Activated CD4-positive, alpha-beta T cell treated with anti-CD3 and anti-CD28 coated beads, Interleukin-2, amount 50 U/mL, for 16 hours (primary cell): ENCODE results near the gene MT1M.
"Not testable (repeated sequence)": the region's sequence is repeated elsewhere in the genome, so short reads cannot be mapped to it uniquely, and the experiment has no call there.

ENCODE experiments used
- DNase-seq: peaks from one replicate; pipeline ENCODE4 v3.0.0-alpha.2; 2020

Gene MT1M

DNA sequence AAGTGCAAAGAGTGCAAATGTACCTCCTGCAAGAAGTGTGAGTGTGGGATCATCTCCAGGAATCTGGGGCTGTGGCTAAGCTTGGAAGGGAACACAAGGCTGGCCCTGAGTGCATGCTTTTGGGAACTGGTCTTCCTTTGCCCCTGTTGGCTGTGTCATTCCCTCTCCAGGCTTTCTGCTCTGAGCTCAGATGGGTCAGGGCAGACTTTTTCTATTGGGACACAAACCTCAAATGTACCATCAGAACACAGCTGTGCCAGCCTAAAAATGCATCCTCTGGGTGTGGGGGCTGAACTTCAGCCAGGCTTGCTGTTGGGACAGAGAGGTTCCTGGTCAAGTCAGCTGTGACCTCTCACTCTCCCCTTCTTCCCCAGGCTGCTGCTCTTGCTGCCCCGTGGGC lies 20.1 kb downstream of the MT1M start:
- no peak for DNase-seq

DNA sequence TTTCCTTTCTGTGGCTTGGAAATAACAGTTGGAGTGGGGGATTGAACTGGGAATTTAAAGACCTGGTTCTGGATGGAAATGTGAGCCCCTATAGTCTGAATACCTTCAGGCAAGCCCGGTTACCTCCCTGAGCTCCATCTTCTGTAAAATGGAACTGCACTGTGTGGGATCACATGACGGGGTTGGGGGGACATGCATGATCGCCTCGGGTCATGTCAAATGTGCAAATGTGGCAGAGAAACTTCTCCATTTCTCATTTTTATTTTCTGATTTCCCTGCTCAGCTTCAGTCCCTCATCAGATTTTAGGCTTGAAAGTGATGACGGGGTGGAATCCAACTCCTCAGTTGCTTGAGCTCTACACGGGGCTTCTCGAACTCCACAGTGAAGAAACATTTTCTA lies 20.8 kb downstream of the MT1M start:
- DNase-seq: no peak

DNA sequence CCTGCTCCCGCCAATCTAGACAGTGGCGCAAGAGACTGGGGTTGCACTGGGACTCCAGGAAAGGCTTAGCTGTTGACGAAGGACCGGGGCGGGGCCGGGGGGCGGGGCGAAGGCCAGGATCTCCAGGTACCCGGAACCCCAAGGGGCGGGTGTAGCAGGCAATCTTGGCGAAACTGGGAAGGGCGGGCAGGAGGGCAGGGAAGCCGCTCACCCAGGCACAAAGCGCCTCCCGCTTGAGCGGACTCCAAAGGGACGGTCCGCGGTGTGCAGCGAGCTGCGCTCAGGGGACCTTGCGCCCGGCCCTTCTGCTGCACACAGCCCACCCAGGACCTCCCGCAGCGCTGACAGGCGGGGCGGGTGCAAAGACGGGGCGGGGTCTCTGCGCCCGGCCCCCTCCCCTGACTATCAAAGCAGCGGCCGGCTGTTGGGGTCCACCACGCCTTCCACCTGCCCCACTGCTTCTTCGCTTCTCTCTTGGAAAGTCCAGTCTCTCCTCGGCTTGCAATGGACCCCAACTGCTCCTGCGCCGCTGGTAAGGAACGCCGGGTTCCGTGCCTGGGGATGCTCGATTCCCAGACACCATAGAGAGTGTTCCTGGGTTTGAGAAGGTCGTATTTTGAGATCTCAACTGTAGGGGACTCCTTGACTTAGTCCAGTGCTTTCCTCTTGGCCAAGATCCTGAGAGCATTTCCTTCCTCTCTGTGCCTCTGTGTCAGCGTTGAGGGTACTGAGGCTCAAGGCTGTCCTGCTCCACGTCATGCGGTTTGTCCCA lies 25.3 kb downstream of the MT1M start, which contains the start of gene MT1F:
TSS of gene MT1F (plus strand) at position 405 of the 772 bp plus-strand sequence. CDS start at position 505, 100 bp downstream.
- DNase-seq: peak; percentile 54

DNA sequence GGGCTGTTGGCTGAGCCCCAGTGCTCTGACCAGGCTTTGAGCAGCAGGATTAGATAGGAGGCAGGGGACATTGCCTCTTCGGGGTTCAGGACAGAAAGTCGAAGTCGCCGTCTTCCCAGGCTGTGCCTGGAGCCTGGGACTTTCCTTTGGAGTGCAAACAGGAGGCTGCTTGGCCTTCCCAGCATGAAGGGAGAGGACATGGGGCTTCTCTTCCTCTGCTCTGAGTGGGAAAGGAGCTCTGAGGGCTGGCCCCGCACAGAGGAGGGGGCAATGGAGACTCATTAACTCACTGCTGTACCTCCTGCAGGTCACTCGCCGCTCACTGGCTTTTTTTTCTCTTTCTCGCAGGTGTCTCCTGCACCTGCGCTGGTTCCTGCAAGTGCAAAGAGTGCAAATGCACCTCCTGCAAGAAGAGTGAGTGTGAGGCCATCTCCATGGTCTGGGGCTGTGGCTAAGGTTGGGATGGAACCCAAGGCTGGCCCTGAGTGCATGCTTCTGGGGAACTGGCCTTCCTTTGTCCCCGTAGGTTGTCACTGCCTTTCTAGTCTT lies 25.9 kb downstream of the MT1M start:
- DNase-seq: no peak

DNA sequence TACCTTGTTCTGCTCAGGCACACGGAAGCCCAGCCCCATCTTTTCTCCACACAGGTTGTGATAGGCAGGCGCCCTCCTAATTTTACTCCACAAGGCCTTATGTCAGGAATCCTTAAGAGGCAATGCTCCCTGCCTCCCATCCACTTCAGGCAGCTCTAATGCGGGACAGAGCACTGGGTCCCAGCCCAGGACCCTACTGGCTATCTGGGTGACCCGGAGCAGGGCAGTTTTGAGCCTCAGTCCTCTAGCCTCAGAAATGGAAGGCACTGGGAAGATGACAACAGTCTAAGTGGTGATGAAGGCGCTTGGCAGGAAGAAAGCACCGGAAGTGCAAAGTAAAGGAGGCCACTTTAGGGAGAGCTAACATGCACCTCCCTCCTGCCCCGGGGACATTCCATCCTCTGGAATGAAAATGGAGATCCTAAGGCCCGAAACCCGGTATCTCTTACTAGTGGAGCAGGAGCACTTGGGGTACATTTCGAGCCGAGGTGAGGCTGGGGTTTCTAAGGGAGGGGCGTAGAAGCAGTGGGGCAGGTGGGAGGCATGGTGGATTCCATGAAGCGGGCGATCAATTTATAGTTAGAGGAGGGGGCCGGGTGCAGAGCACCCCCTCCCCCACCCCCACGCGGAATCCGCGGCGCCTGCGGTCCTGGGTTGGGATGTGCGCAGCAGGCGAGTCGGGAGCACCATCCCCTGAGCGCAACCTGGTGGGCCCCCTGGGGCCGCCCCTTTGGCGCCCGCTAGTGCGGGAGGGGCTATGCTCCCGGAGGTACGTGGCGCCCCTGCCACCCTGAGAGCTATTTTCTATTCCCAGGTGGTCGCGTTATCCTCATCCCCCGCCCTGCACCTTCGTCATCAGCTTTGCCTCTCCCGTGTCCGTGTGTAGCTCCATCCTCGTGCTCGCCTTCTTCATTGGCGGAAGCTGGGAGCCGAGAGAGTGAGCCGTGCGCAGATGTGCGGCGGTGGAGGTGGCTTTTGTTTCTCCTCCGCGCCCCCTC lies 30.2 kb downstream of the MT1M start:
- no peak for DNase-seq

DNA sequence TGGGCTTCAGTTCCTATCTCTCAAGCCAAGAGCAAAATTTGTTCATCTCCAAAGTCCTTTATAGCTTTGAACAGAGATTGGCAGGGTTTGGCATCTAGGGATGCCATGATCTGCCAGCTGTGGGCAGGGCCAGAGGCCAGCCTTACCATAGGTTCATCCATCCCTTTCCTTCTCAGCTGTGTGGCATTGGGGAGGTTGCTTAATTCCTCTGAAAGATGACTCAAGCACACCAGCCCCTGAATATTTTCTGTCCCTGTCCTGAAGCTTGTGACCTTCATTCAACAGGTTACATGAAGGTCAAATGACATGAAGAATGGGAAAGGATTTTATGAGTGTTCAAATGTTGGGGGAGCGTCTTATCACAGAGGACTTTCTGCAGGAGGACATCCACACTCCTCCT lies 32.0 kb downstream of the MT1M start:
- DNase-seq: no peak

DNA sequence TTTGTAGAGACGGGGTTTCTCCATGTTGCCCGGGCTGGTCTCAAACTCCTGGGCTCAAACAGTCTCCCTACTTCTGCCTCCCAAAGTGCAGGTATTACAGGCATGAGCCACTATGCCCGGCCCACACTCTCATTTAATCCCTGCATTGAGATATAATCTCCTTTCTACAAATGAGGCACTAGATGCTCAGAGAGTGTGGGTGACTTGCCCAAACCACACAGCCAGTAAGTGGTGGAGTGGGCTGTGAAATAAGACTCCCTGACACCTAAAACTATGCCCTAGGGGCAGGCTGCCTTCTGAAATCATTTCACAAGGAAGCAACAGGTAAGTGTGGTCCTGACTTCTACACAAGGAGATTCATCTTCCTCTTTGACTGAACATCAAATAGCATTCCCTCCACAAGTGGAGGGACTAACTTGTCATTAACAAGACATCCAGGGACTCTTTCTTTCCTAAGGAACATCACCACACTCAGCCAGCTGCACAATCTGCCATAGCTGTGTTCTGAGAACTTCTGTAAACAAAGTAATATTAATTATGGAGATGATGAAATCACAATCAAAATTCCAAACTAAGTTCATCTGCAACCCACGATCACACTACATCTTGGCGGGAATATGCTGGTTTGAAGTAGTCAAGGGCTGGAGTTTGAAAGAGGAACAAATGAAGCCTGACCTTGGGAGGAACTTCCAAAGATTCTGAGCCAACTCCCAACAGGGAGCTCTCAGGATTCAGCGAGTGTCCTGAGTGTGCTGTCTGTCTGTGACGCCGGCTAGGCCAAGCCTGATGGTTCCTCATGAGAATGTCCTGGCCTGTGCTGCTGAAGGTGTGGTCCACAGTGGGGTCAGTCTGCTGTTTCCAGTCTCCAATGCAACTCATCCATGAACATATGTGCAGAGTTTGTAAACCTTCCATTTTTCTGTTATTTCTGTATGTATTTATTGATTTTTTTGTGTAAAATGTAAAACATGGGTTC lies 33.1 kb downstream of the MT1M start:
- not testable (repeated sequence) for DNase-seq

DNA sequence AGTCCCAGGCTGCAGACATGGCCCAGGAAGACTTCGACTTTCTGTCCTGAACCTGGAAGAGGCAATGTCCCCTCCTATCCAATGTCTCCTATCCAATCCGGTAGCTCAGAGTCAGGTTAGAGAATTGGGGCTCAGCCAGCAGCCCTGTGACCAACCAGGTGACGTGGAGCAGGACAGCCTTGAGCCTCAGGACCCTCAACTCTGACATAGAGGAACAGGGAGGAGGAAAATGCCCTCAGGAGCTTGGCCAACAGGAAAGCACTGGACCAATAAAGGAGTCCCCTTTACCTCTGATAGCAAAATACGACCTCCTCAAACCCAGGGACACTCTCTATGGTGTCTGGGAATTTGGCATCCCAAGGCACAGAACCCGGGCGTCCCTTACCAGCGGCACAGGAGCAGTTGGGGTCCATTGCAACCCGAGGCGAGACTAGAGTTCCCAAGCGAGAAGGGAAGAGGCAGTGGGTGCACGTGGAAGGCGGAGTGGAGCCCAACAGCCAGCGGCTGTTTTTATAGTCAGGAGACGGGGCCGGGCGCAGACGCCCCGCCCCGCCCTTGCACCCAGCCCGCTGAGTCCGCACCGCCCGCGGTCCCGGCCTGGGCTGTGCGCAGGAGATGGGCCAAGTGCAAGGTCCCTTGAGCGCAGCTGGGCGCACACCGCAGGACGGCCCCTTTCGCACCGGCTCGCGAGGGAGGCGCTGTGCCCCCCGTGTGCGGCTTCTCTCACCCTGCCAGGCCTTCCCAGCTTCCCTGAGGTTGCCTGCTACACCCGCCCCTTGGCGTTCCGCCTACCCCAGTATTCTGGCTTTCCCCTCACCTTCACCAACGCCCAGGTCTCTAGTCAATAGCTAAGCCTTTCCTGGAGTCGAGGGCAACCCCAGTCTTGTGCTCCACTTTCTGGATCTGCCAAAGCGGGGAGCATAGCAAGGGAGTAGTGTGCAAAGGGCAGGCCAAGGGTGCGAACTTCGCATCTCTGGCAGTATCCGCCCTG lies 35.4 kb downstream of the MT1M start, which contains the start of gene MT1G:
TSS of gene MT1G (minus strand) at position 485 of the 991 bp plus-strand sequence. CDS start at position 413, 72 bp downstream.
- peak; percentile 60 for DNase-seq

DNA sequence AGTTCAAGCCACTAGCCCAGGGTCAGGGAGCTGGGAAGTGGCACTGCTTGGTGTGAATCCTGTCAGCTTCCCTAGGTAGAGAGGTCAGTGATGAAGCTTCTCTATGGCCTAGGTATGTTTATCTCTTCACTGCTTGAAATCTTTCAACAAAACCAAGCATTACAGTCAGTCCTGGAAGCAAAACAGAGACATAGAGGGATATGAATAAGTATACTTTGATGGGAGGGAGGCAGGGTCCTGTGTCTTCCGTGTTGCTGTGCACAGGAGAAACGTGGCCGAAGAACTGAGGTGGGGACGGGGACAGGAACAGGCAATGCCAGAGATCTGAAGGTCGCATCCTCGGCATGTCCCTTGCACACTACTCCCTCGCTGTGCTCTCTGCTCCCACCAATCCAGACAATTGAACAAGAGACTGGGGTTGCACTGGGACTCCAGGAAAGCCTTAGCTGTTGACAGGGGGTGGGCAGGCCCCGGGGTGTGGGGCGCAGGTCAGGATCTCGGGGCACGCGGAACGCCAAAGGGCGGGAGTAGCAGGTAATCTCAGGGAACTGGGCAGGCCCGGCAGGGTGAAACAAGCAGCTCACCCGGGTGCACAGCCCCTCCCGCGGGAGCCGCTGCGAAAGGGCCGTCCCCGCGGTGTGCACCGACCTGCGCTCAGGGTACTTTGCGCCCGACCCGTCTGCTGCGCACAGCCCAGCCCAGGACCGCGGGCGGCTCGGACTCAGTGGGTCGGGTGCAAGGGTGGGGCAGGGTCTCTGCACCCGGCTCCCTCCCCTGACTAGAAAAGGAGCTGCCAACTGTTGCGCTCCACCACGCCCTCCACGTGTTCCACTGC lies 36.8 kb downstream of the MT1M start, which contains the start of gene MT1H:
TSS of gene MT1H (plus strand) at position 810 of the 835 bp plus-strand sequence. CDS start 71 bp downstream, outside the sequence.
- peak; percentile 23 for DNase-seq

DNA sequence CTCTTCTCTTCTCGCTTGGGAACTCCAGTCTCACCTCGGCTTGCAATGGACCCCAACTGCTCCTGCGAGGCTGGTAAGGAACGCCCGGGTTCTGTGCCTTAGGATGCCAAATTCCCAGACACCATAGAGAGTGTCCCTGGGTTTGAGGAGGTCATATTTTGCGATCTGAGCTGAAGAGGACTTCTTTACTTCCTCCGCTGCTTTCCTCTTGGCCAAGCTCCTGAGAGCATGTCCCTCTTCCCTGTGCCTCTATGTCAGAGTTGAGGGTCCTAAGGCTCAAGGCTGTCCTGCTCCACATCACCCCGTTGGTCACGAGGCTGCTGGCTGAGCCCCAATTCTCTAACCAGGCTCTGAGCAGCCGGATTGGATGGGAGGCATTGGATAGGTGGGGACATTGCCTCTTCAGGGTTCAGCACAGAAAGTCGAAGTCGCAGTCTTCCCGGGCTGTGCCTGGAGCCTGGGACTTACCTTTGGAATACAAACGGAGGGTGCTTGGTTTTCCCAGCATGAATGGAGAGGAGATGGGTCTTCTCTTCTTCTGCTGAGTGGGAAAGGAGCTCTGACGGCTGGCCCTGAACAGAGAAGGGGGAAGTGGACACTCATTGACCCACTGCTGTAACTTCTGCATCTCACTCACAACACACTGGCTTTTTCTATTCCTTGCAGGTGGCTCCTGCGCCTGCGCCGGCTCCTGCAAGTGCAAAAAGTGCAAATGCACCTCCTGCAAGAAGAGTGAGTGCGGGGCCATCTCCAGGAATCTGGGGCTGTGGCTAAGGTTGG lies 37.6 kb downstream of the MT1M start:
- DNase-seq: no peak

DNA sequence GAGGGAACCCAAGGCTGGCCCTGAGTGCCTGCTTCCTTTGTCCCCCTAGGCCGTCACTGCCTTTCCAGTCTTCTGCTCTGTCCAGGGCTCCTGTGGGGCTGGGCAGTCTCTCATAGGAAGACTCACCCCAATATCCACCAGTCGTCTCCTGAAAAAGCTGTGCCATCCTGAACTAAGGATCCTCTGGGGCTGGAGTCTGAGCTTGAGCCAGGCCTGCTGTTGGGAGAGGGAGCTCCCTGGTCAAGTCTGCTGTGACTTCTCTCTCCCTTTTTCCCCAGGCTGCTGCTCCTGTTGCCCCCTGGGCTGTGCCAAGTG lies 38.1 kb downstream of the MT1M start:
- no peak for DNase-seq

DNA sequence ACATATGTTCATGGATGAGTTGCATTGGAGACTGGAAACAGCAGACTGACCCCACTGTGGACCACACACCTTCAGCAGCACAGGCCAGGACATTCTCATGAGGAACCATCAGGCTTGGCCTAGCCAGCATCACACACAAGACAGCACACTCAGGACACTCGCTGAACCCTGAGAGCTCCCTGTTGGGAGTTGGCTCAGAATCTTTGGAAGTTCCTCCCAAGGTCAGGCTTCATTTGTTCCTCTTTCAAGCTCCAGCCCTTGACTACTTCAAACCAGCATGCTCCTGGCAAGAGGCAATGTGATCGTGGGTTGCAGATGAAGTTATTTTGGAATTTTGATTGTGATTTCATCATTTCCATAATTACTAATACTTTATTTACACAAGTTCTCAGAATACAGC lies 39.2 kb downstream of the MT1M start:
- not testable (repeated sequence) for DNase-seq

DNA sequence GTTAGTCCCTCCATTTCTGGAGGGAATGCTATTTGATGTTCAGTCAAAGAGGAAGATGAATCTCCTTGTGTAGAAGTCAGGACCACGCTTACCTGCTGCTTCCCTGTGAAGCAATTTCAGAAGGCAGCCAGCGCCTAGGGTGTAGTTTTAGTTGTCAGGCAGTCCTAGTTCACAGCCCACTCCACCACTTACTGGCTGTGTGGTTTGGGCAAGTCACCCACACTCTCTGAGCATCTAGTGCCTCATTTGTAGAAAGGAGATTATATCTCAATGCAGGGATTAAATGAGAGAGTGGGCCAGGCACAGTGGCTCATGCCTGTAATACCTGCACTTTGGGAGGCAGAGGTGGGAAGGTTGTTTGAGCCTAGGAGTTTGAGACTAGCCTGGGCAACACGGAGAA lies 39.7 kb downstream of the MT1M start:
- not testable (repeated sequence) for DNase-seq

DNA sequence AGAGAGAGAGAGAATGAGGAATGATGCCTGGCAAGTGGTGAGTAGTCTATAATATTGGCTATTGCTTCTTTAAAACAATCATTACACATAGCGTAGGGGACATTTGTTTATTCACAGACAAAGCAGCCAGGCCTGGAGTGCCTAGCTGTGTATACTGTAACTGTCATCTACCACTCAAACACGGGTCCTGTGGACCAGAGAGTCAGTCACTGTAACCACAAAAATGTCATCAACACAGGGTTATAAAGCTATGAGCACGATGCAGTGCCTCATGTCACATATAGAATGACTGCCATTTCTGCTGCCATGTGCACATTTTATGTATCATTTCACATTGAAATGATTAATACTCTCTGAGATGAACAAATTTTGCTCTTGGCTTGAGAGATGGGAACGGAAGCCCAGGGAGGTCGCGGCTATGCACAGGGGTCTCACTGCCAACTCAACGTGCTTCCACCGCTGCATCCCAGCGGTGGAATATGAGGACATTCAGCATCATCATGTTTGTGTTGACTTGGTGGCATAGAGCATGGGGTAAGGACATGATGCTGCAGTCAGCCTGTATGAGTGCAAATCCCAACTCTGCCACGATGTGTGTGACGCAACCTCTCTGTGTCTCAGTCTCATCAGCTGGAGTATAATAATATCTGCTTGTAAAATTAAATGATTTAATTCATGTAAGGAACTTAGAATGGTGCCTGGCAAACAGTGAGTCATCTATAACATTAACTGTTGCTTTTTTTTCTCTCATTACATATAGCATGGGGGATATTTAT lies 40.5 kb downstream of the MT1M start:
- no peak for DNase-seq

DNA sequence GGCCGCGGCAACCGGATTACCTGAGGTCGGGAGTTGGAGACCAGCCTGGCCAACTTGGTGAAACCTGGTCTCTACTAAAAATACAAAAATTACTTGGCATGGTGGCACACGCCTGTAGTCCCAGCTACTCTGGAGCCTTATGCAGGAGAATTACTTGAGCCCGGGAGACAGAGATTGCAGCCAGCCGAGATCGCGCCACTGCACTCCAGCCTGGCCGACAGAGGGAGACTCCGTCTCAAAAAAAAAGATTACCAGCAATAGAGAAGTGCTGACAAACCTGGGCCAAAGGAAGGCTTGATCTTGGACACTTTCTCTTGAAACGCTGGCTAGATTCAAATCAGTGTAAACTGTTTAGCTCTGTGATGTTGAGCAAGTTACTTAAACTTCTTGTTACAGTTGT lies 41.5 kb downstream of the MT1M start:
- no peak for DNase-seq

DNA sequence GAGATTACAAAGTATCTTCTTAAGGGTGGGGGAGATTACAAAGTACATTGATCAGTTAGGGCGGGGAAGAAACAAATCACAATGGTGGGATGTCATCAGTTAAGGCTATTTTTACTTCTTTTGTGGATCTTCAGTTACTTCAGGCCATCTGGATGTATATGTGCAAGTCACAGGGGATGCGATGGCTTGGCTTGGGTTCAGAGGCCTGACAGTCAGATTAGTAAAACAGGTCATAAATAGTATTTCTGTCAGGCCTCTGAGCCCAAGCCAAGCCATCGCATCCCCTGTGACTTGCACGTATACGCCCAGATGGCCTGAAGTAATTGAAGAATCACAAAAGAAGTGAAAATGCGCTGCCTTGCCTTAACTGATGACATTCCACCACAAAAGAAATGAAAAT lies 42.1 kb downstream of the MT1M start:
- DNase-seq: not testable (repeated sequence)

DNA sequence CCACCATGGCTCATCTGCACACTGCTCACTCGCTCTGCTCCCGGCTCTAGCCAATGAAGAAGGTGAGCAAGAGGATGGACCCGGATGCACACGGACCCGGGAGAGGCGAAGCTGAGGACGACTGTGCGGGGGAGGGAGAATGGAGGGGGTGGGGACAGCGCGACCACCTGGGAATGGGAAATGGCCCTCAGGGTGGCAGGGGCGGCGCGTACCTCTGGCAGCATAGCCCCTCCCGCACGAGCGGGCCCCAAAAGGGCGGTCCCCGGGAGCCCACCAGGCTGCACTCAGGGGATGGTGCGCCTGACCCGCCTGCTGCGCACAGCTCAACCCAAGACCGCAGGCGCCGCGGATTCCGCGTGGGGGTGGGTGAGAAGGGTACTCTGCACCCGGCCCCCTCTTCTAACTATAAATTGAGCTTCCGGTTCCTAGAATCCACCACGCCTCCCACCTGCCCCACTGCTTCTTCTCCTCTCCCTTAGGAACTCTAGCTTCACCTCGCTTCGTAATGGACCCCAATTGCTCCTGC lies 43.3 kb downstream of the MT1M start:
- DNase-seq: peak; percentile 20

DNA sequence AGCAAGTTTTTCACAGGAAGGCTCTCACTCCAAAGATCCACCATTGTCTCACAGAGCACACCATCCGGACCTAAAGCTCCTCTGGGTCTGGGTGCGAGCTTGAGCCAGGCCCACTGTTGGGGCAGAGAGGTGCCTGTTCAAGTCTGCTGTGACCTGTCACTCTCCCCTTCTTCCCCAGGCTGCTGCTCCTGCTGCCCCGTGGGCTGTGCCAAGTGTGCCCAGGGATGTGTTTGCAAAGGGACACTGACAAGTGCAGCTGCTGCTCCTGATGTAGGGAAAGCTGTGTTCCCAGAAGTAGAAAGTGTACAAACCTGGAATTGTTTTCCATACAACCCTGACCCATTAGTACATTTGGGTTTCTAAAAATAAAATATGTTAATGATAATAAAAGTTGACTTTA lies 45.0 kb downstream of the MT1M start:
- DNase-seq: no peak
